Activated CD4-positive, alpha-beta memory T cell treated with anti-CD3 and anti-CD28 coated beads for 36 hours (primary cell): ENCODE measurements around the gene CLDN19. TPM values are rescaled to one million over a fixed set of nuclear protein-coding genes. Genes with fewer than 3 reads are reported as not detected.

Experiments
- CTCF ChIA-PET: fragments of 350-600 bp; sonication (Branson Sonifier 250); formaldehyde crosslinking; loops from one replicate; lab custom pipeline; 2021; ENCODE audit warnings: antibody characterized with exemption, inconsistent platforms; lab: Charles Lee
- POLR2A ChIA-PET: fragments of 350-600 bp; sonication (Branson Sonifier 250); formaldehyde crosslinking; loops from one replicate; lab custom pipeline; 2021; ENCODE audit warnings: antibody characterized with exemption; lab: Charles Lee
- DNase-seq: peaks from one replicate; pipeline ENCODE4 v3.0.0-alpha.2; 2020
- H3K27ac Mint-ChIP-seq: one replicate; pipeline ENCODE4 v1.8.0; 2021; ENCODE audit warnings: mixed read lengths
- H3K27me3 Mint-ChIP-seq: one replicate; pipeline ENCODE4 v1.8.0; 2021; ENCODE audit warnings: mixed read lengths
- H3K36me3 Mint-ChIP-seq: one replicate; pipeline ENCODE4 v1.8.0; 2021; ENCODE audit warnings: mixed read lengths
- H3K4me1 Mint-ChIP-seq: one replicate; pipeline ENCODE4 v1.8.0; 2021; ENCODE audit warnings: low read depth, mixed read lengths
- H3K4me3 Mint-ChIP-seq: one replicate; pipeline ENCODE4 v1.8.0; 2021; ENCODE audit warnings: mild to moderate bottlenecking, mixed read lengths
- H3K9me3 Mint-ChIP-seq: one replicate; pipeline ENCODE4 v1.8.0; 2021; ENCODE audit warnings: mixed read lengths
- intact Hi-C: fragments of 100-400 bp; cut with micrococcal nuclease; formaldehyde crosslinking; loops from one replicate; pipeline ENCODE4 v1.15.1; 2023
- total RNA-seq, 2 experiments: library from RNA; stranded (reverse); gene quantifications; one replicate each; pipeline ENCODE4 v1.2.3, GENCODE V29; 2021

The CLDN19 gene
- total RNA-seq, 2 experiments from 2014 or later = not detected

GRCh38 chr1:42698081-42698813 is 41.8 kb downstream of the CLDN19 start:
- ChIA-PET POLR2A (interaction anchor here (0.8 kb wide), 1 partner anchor 16 kb away, joined by 3 read pairs; the partner anchor contains the start of gene YBX1), CTCF (interaction anchor here (1.0 kb wide), 1 partner anchor 13 kb away, joined by 3 read pairs; no protein-coding TSS in a partner anchor)
- peaks cover 87% of the 10 kb centered on the region for H3K36me3 Mint-ChIP-seq
- intact Hi-C loops = no loop called here
- H3K4me3 Mint-ChIP-seq = no peak overlapping the region
- peaks cover 20% of the 10 kb centered on the region for H3K4me1 Mint-ChIP-seq
- H3K27ac Mint-ChIP-seq = peak overlapping the region; percentile 43
- DNase-seq = no peak
- H3K9me3 Mint-ChIP-seq = no peaks in the 10 kb centered on the region
- no peaks in the 10 kb centered on the region for H3K27me3 Mint-ChIP-seq

GRCh38 chr1:42692911-42693310 is 47.1 kb downstream of the CLDN19 start:
- no peak for DNase-seq
- H3K27ac Mint-ChIP-seq = peak overlapping the region; percentile 60
- no peaks in the 10 kb centered on the region for H3K27me3 Mint-ChIP-seq
- no peak overlapping the region for H3K4me3 Mint-ChIP-seq
- no peaks in the 10 kb centered on the region for H3K9me3 Mint-ChIP-seq
- peaks cover 63% of the 10 kb centered on the region for H3K4me1 Mint-ChIP-seq
- CTCF ChIA-PET = interaction anchor here (1.0 to 1.2 kb wide), 2 partner anchors 115 to 116 kb away, joined by 3 to 4 read pairs; no protein-coding TSS in a partner anchor
- intact Hi-C loops = no loop called here
- POLR2A ChIA-PET = interaction anchor here (4.0 kb wide), 1 partner anchor 10 kb away, joined by 26 read pairs; the partner anchor contains the start of gene YBX1
- H3K36me3 Mint-ChIP-seq = peaks cover 60% of the 10 kb centered on the region

DNA sequence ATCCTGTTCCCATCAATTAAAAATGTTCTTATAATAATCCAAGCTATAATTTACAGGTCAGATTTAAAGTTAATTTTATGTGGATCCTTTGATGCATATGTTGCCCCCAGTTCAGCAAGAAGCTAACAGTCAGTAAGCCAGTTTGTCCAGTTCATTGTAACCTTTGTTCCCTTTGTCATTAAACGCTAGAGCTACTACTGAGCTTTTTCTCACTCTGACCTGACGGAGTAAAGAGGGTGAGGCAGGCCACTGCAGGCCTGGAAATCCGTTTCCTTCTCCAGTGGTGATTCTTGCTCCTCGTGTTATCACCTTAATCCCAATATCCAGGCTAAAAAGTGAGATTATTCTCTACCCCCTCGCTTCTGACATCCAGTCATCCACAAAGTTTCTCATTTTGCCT is 47.6 kb downstream of the CLDN19 start:
- Mint-ChIP-seq H3K36me3 (peaks cover 60% of the 10 kb centered on the region), H3K4me1 (peaks cover 68% of the 10 kb centered on the region), H3K27ac (peak overlapping the region; percentile 60), H3K4me3 (no peak overlapping the region), H3K9me3 (no peaks in the 10 kb centered on the region), H3K27me3 (no peaks in the 10 kb centered on the region)
- intact Hi-C loops = no loop called here
- POLR2A ChIA-PET = interaction anchor here (4.0 kb wide), 1 partner anchor 10 kb away, joined by 26 read pairs; the partner anchor contains the start of gene YBX1
- CTCF ChIA-PET = interaction anchor here (1.0 to 1.2 kb wide), 2 partner anchors 114 to 115 kb away, joined by 3 to 4 read pairs; no protein-coding TSS in a partner anchor
- no peak for DNase-seq

DNA sequence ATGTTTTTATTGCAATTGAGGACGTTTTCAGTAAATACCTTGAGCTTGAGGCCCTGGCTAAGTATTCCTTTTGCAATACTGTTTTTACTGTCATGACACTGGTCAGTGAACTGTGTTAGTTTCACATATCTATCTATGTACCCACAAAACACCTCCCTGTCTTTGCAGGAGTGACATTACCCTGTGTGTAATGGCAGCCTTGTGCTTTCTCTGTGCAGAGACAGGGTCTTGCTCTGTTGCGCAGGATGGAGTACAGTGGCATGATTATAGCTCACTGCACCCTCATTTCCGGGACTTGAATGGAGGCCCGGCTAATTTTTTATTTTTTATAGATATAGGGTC is 48.9 kb downstream of the CLDN19 start:
- Mint-ChIP-seq H3K4me3 (no peak overlapping the region), H3K27me3 (no peaks in the 10 kb centered on the region), H3K9me3 (no peaks in the 10 kb centered on the region), H3K4me1 (peaks cover 80% of the 10 kb centered on the region), H3K36me3 (peaks cover 56% of the 10 kb centered on the region), H3K27ac (peak overlapping the region; percentile 65)
- DNase-seq = no peak
- POLR2A ChIA-PET = interaction anchor here (0.6 to 4.0 kb wide), 3 partner anchors 9 to 75 kb away, joined by 3 to 26 read pairs (median 3); partner anchors contain the start of genes P3H1 and YBX1
- CTCF ChIA-PET = interaction anchor here (0.7 to 1.5 kb wide), 7 partner anchors 9 to 347 kb away, joined by 3 to 5 read pairs (median 3); partner anchors contain the start of gene YBX1
- intact Hi-C loops = no loop called here

- intact Hi-C loops = no loop called here
- ChIA-PET CTCF (interaction anchor here (0.7 to 1.5 kb wide), 8 partner anchors 8 to 346 kb away, joined by 3 to 5 read pairs (median 3); partner anchors contain the start of genes C1orf50, P3H1 and YBX1), POLR2A (interaction anchor here (0.6 to 4.0 kb wide), 3 partner anchors 8 to 76 kb away, joined by 3 to 26 read pairs (median 3); partner anchors contain the start of genes P3H1 and YBX1)
- Mint-ChIP-seq H3K4me3 (no peak overlapping the region), H3K27me3 (no peaks in the 10 kb centered on the region), H3K9me3 (no peaks in the 10 kb centered on the region), H3K27ac (peak overlapping the region; percentile 65), H3K4me1 (peaks cover 84% of the 10 kb centered on the region), H3K36me3 (peaks cover 55% of the 10 kb centered on the region)
- DNase-seq = peak; percentile 19
These were observed 49.4 kb downstream of the CLDN19 start for GRCh38 chr1:42690477-42691156.

- Mint-ChIP-seq H3K4me1 (peaks cover 86% of the 10 kb centered on the region), H3K9me3 (no peaks in the 10 kb centered on the region), H3K36me3 (peaks cover 54% of the 10 kb centered on the region), H3K4me3 (no peak overlapping the region), H3K27me3 (no peaks in the 10 kb centered on the region), H3K27ac (no peak overlapping the region)
- intact Hi-C loops = no loop called here
- CTCF ChIA-PET = interaction anchor here (1.0 to 1.5 kb wide), 3 partner anchors 12 to 76 kb away, joined by 3 read pairs; partner anchors contain the start of genes C1orf50 and P3H1
- no peak for DNase-seq
- POLR2A ChIA-PET = interaction anchor here (4.0 kb wide), 1 partner anchor 7 kb away, joined by 26 read pairs; the partner anchor contains the start of gene YBX1
These were observed 50.1 kb downstream of the CLDN19 start for GRCh38 chr1:42689912-42690311.

GRCh38 chr1:42686418-42686817 is 53.6 kb downstream of the CLDN19 start:
- Mint-ChIP-seq H3K9me3 (no peaks in the 10 kb centered on the region), H3K4me1 (peaks cover 71% of the 10 kb centered on the region), H3K4me3 (peak overlapping the region; percentile 31), H3K36me3 (peaks cover 50% of the 10 kb centered on the region), H3K27me3 (no peaks in the 10 kb centered on the region), H3K27ac (no peak overlapping the region)
- no peak for DNase-seq
- POLR2A ChIA-PET = interaction anchor here (0.6 to 0.7 kb wide), 2 partner anchors 371 to 951 kb away, joined by 3 read pairs; no protein-coding TSS in a partner anchor
- intact Hi-C loops = no loop called here
- CTCF ChIA-PET = no interaction called here

- ChIA-PET CTCF (interaction anchor here (1.1 to 1.4 kb wide), 2 partner anchors 26 to 390 kb away, joined by 3 to 6 read pairs; partner anchors contain the start of gene PPIH), POLR2A (interaction anchor here (1.0 to 4.4 kb wide), 6 partner anchors 7 to 83 kb away, joined by 3 to 32 read pairs (median 25); partner anchors contain the start of genes C1orf50, P3H1 and PPIH)
- H3K4me3 Mint-ChIP-seq = peak overlapping the region; percentile 85
- H3K36me3 Mint-ChIP-seq = peaks cover 45% of the 10 kb centered on the region
- H3K9me3 Mint-ChIP-seq = no peaks in the 10 kb centered on the region
- H3K27ac Mint-ChIP-seq = peak overlapping the region; percentile 91
- H3K4me1 Mint-ChIP-seq = peaks cover 66% of the 10 kb centered on the region
- intact Hi-C loops = loop anchor here (5.0 kb wide), 1 partner anchor 238 kb away; no protein-coding TSS in a partner anchor
- DNase-seq = peak; percentile 45
- no peaks in the 10 kb centered on the region for H3K27me3 Mint-ChIP-seq
These were observed 55.9 kb downstream of the CLDN19 start for GRCh38 chr1:42684139-42684538.

Other genes with a start within 250 kb of the CLDN19 start
- 10 to 100 TPM; 91.0 to 94.0 TPM for gene PPIH, start 81.8 kb downstream of the CLDN19 start, total RNA-seq
- gene YBX1, start 57.8 kb downstream of the CLDN19 start, total RNA-seq = 1,000 to 10,000 TPM; 1,101 to 1,134 TPM
- gene P3H1, start 26.8 kb upstream of the CLDN19 start, total RNA-seq = 10 to 100 TPM; 32.0 to 34.8 TPM
- 1 to 10 TPM; 5.6 to 7.6 TPM for gene C1orf50, start 27.0 kb upstream of the CLDN19 start, total RNA-seq
- under 1 TPM; 0.15 to 0.33 TPM for gene TMEM269, start 44.8 kb upstream of the CLDN19 start, total RNA-seq
- gene ERMAP, start 76.9 kb upstream of the CLDN19 start, total RNA-seq = 1 to 10 TPM; 3.4 to 4.5 TPM
- gene SVBP, start 77.2 kb upstream of the CLDN19 start, total RNA-seq = 10 to 100 TPM; 16.8 to 18.8 TPM
- gene ZNF691, start 106.4 kb upstream of the CLDN19 start, total RNA-seq = 1 to 10 TPM; 8.6 to 9.5 TPM
- gene SLC2A1, start 218.6 kb upstream of the CLDN19 start, total RNA-seq = 10 to 100 TPM; 67.6 to 73.6 TPM